PFSK-1 (cell line): ENCODE measurements around the gene ZBED2.

Experiments used
- SIN3A ChIP-seq: IDR thresholded peaks from 2 replicates; pipeline ENCODE4 v1.6.1; 2012; ENCODE audit warnings: mild to moderate bottlenecking, low read length, moderate library complexity, borderline replicate concordance; ENCODE audit not compliant: insufficient read depth
- TF ChIP-seq, protein P1 (sequence below), 2 experiments: IDR thresholded peaks; 2 replicates each; pipeline versions ENCODE4 v1.6.1 to v1.8.0; 2011 to 2012; ENCODE audit warnings: low read depth in 2 of 2, low read length in 2 of 2, control low read depth in 1 of 2, inconsistent platforms in 1 of 2, mild to moderate bottlenecking in 1 of 2, moderate library complexity in 1 of 2; ENCODE audit not compliant: insufficient read depth in 1 of 2

DNA sequence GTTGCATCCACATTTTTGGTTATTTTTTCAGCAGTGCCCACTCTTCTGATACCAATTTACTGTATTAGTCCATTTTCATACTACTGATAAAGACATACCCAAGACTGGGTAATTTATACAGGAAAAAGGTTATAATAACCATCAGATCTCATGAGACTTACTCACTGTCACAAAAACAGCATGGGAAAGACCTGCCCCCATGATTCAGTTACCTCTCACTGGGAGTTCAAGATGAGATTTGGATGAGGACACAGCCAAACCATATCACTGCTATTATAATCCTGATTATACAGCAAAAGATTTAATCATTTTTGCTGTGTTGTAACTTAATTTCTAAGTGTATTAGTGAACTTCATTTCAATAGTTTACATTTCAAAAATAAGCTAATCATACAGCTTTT is 6.6 kb downstream of the ZBED2 start:
- TF ChIP-seq, protein P1, sequence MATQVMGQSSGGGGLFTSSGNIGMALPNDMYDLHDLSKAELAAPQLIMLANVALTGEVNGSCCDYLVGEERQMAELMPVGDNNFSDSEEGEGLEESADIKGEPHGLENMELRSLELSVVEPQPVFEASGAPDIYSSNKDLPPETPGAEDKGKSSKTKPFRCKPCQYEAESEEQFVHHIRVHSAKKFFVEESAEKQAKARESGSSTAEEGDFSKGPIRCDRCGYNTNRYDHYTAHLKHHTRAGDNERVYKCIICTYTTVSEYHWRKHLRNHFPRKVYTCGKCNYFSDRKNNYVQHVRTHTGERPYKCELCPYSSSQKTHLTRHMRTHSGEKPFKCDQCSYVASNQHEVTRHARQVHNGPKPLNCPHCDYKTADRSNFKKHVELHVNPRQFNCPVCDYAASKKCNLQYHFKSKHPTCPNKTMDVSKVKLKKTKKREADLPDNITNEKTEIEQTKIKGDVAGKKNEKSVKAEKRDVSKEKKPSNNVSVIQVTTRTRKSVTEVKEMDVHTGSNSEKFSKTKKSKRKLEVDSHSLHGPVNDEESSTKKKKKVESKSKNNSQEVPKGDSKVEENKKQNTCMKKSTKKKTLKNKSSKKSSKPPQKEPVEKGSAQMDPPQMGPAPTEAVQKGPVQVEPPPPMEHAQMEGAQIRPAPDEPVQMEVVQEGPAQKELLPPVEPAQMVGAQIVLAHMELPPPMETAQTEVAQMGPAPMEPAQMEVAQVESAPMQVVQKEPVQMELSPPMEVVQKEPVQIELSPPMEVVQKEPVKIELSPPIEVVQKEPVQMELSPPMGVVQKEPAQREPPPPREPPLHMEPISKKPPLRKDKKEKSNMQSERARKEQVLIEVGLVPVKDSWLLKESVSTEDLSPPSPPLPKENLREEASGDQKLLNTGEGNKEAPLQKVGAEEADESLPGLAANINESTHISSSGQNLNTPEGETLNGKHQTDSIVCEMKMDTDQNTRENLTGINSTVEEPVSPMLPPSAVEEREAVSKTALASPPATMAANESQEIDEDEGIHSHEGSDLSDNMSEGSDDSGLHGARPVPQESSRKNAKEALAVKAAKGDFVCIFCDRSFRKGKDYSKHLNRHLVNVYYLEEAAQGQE (IDR thresholded peaks at IDR 0.05; ENCODE audit: insufficient read depth in 1 of 2, low read depth in 2 of 2, low read length in 2 of 2) = no peak
- no peak for TF ChIP-seq SIN3A
